HUES48 (cell line): ENCODE results near the gene REM2.
"Not testable (repeated sequence)": the region's sequence is repeated elsewhere in the genome, so short reads cannot be mapped to it uniquely, and the experiment has no call there.

Experiments
- H3K27ac ChIP-seq: one replicate; pipeline ENCODE4 v1.7.0; 2013; ENCODE audit warnings: low read depth, low read length, inconsistent platforms
- H3K27me3 ChIP-seq: 2 replicates; pipeline ENCODE4 v1.6.1; 2013; ENCODE audit warnings: mild to moderate bottlenecking, low read length; ENCODE audit not compliant: control insufficient read depth, insufficient read depth
- H3K36me3 ChIP-seq: 2 replicates; pipeline ENCODE4 v1.6.1; 2013; ENCODE audit warnings: low read length; ENCODE audit not compliant: control insufficient read depth, insufficient read depth
- H3K4me1 ChIP-seq: 2 replicates; pipeline ENCODE4 v1.6.1; 2013; ENCODE audit warnings: mild to moderate bottlenecking, low read length; ENCODE audit not compliant: control insufficient read depth, insufficient read depth
- H3K4me3 ChIP-seq: 2 replicates; pipeline ENCODE4 v1.5.1; 2013; ENCODE audit warnings: mild to moderate bottlenecking, low read depth, low read length
- H3K9ac ChIP-seq: 2 replicates; pipeline ENCODE4 v1.6.1; 2013; ENCODE audit warnings: mild to moderate bottlenecking, low read depth, low read length, moderate library complexity
- H3K9me3 ChIP-seq: 2 replicates; pipeline ENCODE4 v1.6.1; 2013; ENCODE audit warnings: low read length; ENCODE audit not compliant: control insufficient read depth, insufficient read depth

Gene REM2

GRCh38 chr14:22903742-22904087, 20.7 kb downstream of the REM2 start:
- peaks cover 84% of the 10 kb centered on the region for H3K36me3 ChIP-seq
- no peak overlapping the region for H3K9ac ChIP-seq

GRCh38 chr14:22905627-22906026, 22.6 kb downstream of the REM2 start:
- H3K9ac ChIP-seq: no peak overlapping the region
- no peak overlapping the region for H3K4me3 ChIP-seq
- H3K9me3 ChIP-seq: no peaks in the 10 kb centered on the region
- H3K4me1 ChIP-seq: no peaks in the 10 kb centered on the region
- H3K36me3 ChIP-seq: peaks cover 91% of the 10 kb centered on the region
- H3K27me3 ChIP-seq: no peaks in the 10 kb centered on the region
- H3K27ac ChIP-seq: no peak overlapping the region

More at GRCh38 chr14:22903742-22904087, 20.7 kb downstream of the REM2 start:
- peaks cover 10% of the 10 kb centered on the region for H3K4me1 ChIP-seq
- no peak overlapping the region for H3K27ac ChIP-seq
- no peaks in the 10 kb centered on the region for H3K9me3 ChIP-seq
- no peak overlapping the region for H3K4me3 ChIP-seq
- peaks cover 4% of the 10 kb centered on the region for H3K27me3 ChIP-seq

DNA sequence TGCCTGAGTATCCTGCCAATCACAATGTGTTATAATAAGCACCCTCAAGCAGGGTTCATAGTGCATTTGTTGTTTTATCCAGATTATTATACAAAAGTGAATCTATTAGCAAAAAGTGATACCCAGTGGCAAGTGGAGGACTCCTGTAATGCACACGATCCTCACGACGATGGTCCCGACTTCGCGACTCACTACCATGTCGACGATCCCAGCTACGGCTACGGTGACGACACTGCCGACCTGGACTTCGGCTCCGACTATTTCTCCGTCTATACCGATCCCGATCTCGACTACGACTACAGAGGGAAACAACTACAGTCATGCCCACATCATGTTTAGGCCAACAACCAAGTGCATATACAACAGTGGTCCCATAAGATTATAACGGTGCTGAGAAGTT, 23.1 kb downstream of the REM2 start:
- Histone ChIP-seq H3K9ac (no peak overlapping the region), H3K36me3 (peaks cover 90% of the 10 kb centered on the region), H3K27ac (no peak overlapping the region), H3K4me3 (no peak overlapping the region), H3K27me3 (no peaks in the 10 kb centered on the region), H3K4me1 (no peaks in the 10 kb centered on the region), H3K9me3 (no peaks in the 10 kb centered on the region)

DNA sequence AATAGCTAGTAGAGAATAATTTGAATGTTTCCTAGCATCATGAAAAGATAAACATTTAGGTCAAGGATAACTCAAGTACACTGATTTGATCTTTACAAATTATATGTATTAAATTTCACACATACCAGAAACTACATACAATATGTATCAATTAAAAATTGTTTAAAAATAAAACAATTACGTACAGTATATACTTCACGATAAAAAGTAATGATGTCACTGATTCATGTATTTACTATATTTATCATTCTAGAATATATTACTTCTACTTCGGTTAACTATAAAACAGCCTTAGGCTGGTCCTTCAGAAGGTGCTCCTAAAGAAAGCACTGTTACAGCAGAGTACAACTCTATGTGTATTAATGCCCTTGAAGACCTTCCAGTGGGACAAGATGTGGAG, 24.4 kb downstream of the REM2 start:
- H3K27ac ChIP-seq: no peak overlapping the region
- H3K27me3 ChIP-seq: no peaks in the 10 kb centered on the region
- no peak overlapping the region for H3K9ac ChIP-seq
- no peaks in the 10 kb centered on the region for H3K4me1 ChIP-seq
- no peak overlapping the region for H3K4me3 ChIP-seq
- H3K9me3 ChIP-seq: no peaks in the 10 kb centered on the region
- peaks cover 80% of the 10 kb centered on the region for H3K36me3 ChIP-seq

- no peak overlapping the region for H3K27ac ChIP-seq
- no peak overlapping the region for H3K4me3 ChIP-seq
- H3K9ac ChIP-seq: no peak overlapping the region
- H3K4me1 ChIP-seq: no peaks in the 10 kb centered on the region
- H3K9me3 ChIP-seq: no peaks in the 10 kb centered on the region
- H3K27me3 ChIP-seq: no peaks in the 10 kb centered on the region
- H3K36me3 ChIP-seq: peaks cover 68% of the 10 kb centered on the region
Observed at GRCh38 chr14:22908601-22909000, 25.6 kb downstream of the REM2 start.

DNA sequence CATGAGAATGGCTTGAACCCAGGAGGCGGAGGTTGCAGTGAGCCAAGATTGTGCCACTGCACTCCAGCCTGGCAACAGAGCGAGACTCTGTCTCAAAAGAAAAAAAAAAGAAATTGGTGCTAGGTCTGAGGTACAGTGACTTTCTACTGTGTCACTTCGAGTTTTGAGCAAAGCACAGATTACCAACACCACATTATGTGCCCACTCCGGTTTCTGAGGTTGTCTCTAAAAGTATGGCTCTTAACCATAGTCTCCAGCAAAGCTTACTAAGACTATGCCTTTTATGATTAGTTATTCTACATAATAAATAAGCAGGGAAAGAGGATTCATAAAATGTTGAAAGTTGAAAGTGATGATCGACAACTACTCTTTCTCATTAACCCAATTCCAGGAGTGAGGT, 27.9 kb downstream of the REM2 start:
- H3K9ac ChIP-seq: no peak overlapping the region
- no peaks in the 10 kb centered on the region for H3K27me3 ChIP-seq
- no peak overlapping the region for H3K4me3 ChIP-seq
- no peak overlapping the region for H3K27ac ChIP-seq
- H3K36me3 ChIP-seq: peaks cover 47% of the 10 kb centered on the region
- no peaks in the 10 kb centered on the region for H3K9me3 ChIP-seq
- H3K4me1 ChIP-seq: no peaks in the 10 kb centered on the region

GRCh38 chr14:22914836-22915235, 31.8 kb downstream of the REM2 start:
- H3K36me3 ChIP-seq: peaks cover 23% of the 10 kb centered on the region
- not testable (repeated sequence) for H3K27ac ChIP-seq, H3K4me1 ChIP-seq, H3K9ac ChIP-seq, H3K9me3 ChIP-seq, H3K27me3 ChIP-seq, H3K4me3 ChIP-seq

DNA sequence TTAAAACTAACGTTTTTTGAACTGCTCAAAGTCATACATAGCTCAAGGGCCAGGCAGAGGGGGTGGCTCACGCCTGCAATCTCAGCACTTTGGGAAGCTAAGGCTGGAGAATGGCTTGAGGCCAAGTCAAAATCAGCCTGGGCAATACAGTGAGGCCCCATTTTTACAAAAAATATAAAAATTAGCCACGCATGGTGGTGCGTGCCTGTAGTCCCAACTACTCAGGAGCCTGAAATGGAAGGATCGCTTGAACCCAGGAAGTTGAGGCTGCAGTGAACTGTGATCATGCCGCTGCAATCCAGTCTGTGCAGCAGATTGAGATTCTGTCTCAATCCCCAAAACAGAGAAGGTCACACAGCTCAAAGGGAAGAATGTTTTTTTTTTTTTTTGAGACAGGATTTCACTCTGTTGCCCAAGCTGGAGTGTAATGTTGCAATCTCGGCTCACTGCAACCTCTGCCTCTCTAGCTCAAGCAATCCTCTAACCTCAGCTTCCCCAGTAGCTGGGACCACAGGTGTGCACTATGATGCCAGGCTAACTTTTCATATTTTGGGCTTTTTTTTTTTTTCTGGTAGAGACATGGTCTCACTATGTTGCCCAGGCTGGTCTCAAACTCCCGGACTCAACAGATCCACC, 33.0 kb downstream of the REM2 start:
- H3K4me1 ChIP-seq: no peaks in the 10 kb centered on the region
- no peaks in the 10 kb centered on the region for H3K9me3 ChIP-seq
- H3K27ac ChIP-seq: no peak overlapping the region
- H3K27me3 ChIP-seq: no peaks in the 10 kb centered on the region
- H3K36me3 ChIP-seq: peaks cover 29% of the 10 kb centered on the region
- H3K4me3 ChIP-seq: no peak overlapping the region
- no peak overlapping the region for H3K9ac ChIP-seq

- H3K9ac ChIP-seq: peak within 1 kb of the TSS; percentile 89
- H3K4me3 ChIP-seq: peak within 1 kb of the TSS; percentile 82
- H3K27me3 ChIP-seq: no peaks in the 10 kb centered on the region
- H3K27ac ChIP-seq: peak within 1 kb of the TSS; percentile 97
- H3K4me1 ChIP-seq: no peaks in the 10 kb centered on the region
- H3K9me3 ChIP-seq: no peaks in the 10 kb centered on the region
- H3K36me3 ChIP-seq: peaks cover 51% of the 10 kb centered on the region
Observed at GRCh38 chr14:22918804-22919600, 36.0 kb downstream of the REM2 start, which contains the start of gene RBM23. Gene RBM23, minus strand, starts transcription at chr14:22919149.

DNA sequence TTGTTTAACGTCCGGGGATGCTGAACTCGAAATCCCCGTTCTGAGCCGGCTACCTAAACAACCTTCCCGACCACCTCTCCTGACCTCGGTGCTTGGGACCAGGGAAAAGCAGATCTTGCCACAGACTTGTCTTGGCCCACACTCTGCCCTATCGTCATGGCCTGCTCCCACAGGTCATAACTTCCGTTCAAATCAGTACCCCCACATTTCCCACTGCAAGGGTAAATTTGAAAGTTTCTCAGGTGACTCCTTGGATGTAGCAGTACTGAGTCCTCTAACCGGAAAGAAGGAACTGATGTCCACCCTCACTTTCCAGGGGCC, 36.5 kb downstream of the REM2 start:
- Histone ChIP-seq H3K9ac (0 out of 2 replicates have a peak overlapping the region, but pooled peaks have one; percentile 17), H3K4me1 (no peaks in the 10 kb centered on the region), H3K9me3 (no peaks in the 10 kb centered on the region), H3K4me3 (peak overlapping the region; percentile 58), H3K36me3 (peaks cover 57% of the 10 kb centered on the region), H3K27ac (peak overlapping the region; percentile 85), H3K27me3 (no peaks in the 10 kb centered on the region)

DNA sequence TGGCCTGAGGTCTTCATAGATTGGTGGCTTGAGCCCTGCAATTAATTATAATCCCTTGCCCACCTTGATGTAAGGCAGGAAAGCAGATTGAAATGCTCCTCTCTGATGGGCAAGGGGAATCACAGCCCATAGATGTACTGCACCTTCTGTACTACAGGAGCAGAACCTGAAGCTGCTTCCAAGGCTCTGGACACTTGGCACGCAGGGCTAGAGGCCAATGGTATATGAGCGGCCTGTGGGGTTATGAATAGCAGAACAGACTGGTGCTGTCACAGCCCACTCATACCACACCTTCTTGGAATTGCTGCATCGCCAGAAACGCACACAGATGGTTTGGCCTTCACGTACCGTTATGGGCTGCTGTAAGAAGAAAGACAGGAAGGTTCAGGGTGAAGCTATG, 37.7 kb downstream of the REM2 start:
- Histone ChIP-seq H3K36me3 (peaks cover 66% of the 10 kb centered on the region), H3K4me3 (no peak overlapping the region), H3K27ac (no peak overlapping the region), H3K4me1 (no peaks in the 10 kb centered on the region), H3K9ac (no peak overlapping the region), H3K9me3 (no peaks in the 10 kb centered on the region), H3K27me3 (no peaks in the 10 kb centered on the region)
